ENCODE results near the gene LRRC14B. TPM values are rescaled to one million over a fixed set of nuclear protein-coding genes. Genes with fewer than 3 reads are reported as not detected.

The LRRC14B gene
- total RNA-seq, 1 experiment from 2014 or later = 0.48 TPM

DNA sequence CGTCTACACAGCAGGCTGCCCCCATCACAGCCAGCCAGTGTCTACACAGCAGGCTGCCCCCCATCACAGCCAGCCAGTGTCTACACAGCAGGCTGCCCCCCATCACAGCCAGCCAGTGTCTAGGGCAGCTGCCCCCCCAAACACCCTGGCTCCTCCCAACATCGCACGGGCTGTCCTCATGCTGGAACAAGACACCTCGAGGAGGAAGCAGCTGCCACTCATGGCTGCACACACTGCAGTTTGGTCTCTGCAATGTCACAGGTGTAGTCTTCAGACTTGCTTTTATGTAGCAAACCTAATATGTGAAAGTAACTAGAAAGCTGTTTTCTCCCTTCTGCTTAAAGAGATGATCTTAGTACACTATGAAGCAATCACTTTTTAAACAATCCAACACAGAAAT, 9.7 kb downstream of the LRRC14B start:
- Histone ChIP-seq H4K20me1 (ENCODE audit: insufficient read depth, low read depth, low read length) (peaks cover 14% of the 10 kb centered on the region; the same call in 1 of the 2 replicates), H3K9me2 (replicated peaks; ENCODE audit: insufficient read depth, low read length) (no peaks in the 10 kb centered on the region), H3K4me3 (ENCODE audit: low read length) (no peak overlapping the region), H2AFZ (ENCODE audit: low read length) (no peak overlapping the region), H3K4me1 (ENCODE audit: low read length) (peaks cover 23% of the 10 kb centered on the region), H3K9ac (ENCODE audit: low read length) (no peak overlapping the region), H3K36me3 (ENCODE audit: insufficient read depth, low read length) (peaks cover 12% of the 10 kb centered on the region; the same call in 1 of the 2 replicates), H3K4me2 (ENCODE audit: low read depth, low read length, poor library complexity, severe bottlenecking) (peak overlapping the region; percentile 46), H3K27me3 (ENCODE audit: low read length) (no peaks in the 10 kb centered on the region), H3K79me2 (ENCODE audit: low read length) (peaks cover 5% of the 10 kb centered on the region), H3K9me3 (ENCODE audit: low read length) (no peaks in the 10 kb centered on the region), H3K27ac (ENCODE audit: low read length) (peak overlapping the region; percentile 70)
- peak; percentile 72 for DNase-seq

DNA sequence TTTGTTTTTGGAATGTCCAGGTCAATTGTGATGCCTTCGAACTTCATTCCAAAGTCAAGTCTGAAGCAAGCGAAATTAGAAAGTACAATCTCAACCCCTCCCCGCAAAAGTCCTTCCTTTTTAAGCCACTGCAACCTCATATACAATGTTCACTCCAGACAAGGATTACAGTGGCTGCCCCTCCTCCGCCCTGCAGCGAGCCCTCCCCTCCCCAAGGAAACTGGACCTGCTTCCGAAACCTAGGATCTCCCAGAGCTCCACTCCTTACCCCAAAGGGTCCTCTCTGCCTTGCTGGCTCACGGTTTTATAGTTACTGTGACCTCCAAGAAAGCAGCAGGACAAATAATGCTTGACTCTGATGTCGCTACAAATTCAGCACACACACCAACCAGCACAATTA, 10.4 kb downstream of the LRRC14B start:
- H3K27ac ChIP-seq (ENCODE audit: low read length) = peak overlapping the region; percentile 70
- H3K79me2 ChIP-seq (ENCODE audit: low read length) = peaks cover 11% of the 10 kb centered on the region
- H3K4me1 ChIP-seq (ENCODE audit: low read length) = peaks cover 23% of the 10 kb centered on the region
- H3K9ac ChIP-seq (ENCODE audit: low read length) = no peak overlapping the region
- no peak overlapping the region for H2AFZ ChIP-seq (ENCODE audit: low read length)
- peak overlapping the region; percentile 46 for H3K4me2 ChIP-seq (ENCODE audit: low read depth, low read length, poor library complexity, severe bottlenecking)
- DNase-seq = no peak
- H4K20me1 ChIP-seq (ENCODE audit: insufficient read depth, low read depth, low read length) = peaks cover 14% of the 10 kb centered on the region; the same call in 1 of the 2 replicates
- H3K9me2 ChIP-seq (replicated peaks; ENCODE audit: insufficient read depth, low read length) = no peaks in the 10 kb centered on the region
- H3K36me3 ChIP-seq (ENCODE audit: insufficient read depth, low read length) = peaks cover 12% of the 10 kb centered on the region; the same call in 1 of the 2 replicates
- no peaks in the 10 kb centered on the region for H3K9me3 ChIP-seq (ENCODE audit: low read length)
- H3K27me3 ChIP-seq (ENCODE audit: low read length) = no peaks in the 10 kb centered on the region
- no peak overlapping the region for H3K4me3 ChIP-seq (ENCODE audit: low read length)

DNA sequence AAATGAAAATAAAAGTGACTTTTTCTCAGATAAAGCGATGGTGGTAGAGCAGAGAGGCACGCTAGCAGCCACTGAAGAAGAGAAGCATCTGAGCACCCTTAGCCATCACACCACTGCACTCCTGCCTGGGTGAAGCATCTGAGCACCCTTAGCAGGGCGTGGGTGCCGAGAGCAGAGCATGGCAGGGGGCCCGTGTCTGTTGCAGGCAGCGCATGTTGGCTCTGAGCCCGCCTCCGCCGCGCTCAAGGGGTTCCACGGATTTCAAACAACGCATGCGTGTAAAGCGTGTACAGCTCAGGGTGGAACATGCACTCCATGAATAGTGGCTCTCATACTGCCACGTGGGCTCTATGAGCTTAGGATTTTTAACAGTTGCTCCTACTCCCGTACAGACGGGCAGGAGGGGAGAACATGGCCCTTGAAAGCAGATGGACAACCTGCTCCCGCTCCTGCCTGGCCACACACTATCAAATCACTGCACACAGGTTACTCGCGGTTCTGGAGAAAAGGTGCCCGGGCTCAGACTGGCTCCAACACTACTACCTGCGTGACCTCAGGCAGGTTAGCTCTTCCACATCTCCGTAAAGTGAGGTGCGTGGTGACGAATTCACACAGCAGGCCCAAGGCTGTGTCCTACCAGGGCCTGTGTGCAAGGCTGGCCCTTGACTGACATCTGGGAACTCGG, 12.1 kb downstream of the LRRC14B start:
- Histone ChIP-seq H3K27ac (ENCODE audit: low read length) (no peak overlapping the region), H3K79me2 (ENCODE audit: low read length) (peaks cover 28% of the 10 kb centered on the region), H3K36me3 (ENCODE audit: insufficient read depth, low read length) (peaks cover 12% of the 10 kb centered on the region; the same call in 1 of the 2 replicates), H3K4me2 (ENCODE audit: low read depth, low read length, poor library complexity, severe bottlenecking) (no peak overlapping the region), H3K4me1 (ENCODE audit: low read length) (peaks cover 23% of the 10 kb centered on the region), H3K9me2 (replicated peaks; ENCODE audit: insufficient read depth, low read length) (no peaks in the 10 kb centered on the region), H2AFZ (ENCODE audit: low read length) (no peak overlapping the region), H3K9ac (ENCODE audit: low read length) (no peak overlapping the region), H3K9me3 (ENCODE audit: low read length) (no peaks in the 10 kb centered on the region), H3K27me3 (ENCODE audit: low read length) (no peaks in the 10 kb centered on the region), H3K4me3 (ENCODE audit: low read length) (no peak overlapping the region), H4K20me1 (ENCODE audit: insufficient read depth, low read depth, low read length) (peaks cover 10% of the 10 kb centered on the region; the same call in 1 of the 2 replicates)
- DNase-seq = no peak

DNA sequence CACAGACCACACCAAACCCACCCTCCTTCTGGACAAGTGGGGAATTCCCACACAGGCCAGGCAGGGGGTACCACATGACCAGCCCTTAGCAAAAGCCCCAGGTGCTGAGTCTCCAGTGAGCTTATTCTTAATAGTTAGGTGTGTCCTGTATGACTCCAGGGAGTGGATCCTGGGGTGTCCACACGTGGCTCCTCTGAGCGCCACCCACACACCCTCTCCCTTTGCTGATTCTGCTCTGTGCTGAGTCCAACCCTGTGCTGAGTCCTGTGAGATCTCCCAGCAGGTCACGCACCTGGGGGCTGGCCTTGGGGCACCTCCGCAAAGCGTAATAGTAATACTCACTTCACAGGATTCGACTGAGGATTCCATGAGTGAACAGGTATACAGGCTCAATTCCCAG, 12.7 kb downstream of the LRRC14B start:
- Histone ChIP-seq H4K20me1 (ENCODE audit: insufficient read depth, low read depth, low read length) (peaks cover 8% of the 10 kb centered on the region; the same call in 1 of the 2 replicates), H3K9ac (ENCODE audit: low read length) (no peak overlapping the region), H3K4me2 (ENCODE audit: low read depth, low read length, poor library complexity, severe bottlenecking) (no peak overlapping the region), H3K27ac (ENCODE audit: low read length) (no peak overlapping the region), H3K9me2 (replicated peaks; ENCODE audit: insufficient read depth, low read length) (no peaks in the 10 kb centered on the region), H2AFZ (ENCODE audit: low read length) (no peak overlapping the region), H3K36me3 (ENCODE audit: insufficient read depth, low read length) (peaks cover 12% of the 10 kb centered on the region; the same call in 1 of the 2 replicates), H3K79me2 (ENCODE audit: low read length) (peaks cover 34% of the 10 kb centered on the region), H3K4me1 (ENCODE audit: low read length) (peaks cover 23% of the 10 kb centered on the region), H3K9me3 (ENCODE audit: low read length) (no peaks in the 10 kb centered on the region), H3K27me3 (ENCODE audit: low read length) (no peaks in the 10 kb centered on the region), H3K4me3 (ENCODE audit: low read length) (no peak overlapping the region)
- no peak for DNase-seq

DNA sequence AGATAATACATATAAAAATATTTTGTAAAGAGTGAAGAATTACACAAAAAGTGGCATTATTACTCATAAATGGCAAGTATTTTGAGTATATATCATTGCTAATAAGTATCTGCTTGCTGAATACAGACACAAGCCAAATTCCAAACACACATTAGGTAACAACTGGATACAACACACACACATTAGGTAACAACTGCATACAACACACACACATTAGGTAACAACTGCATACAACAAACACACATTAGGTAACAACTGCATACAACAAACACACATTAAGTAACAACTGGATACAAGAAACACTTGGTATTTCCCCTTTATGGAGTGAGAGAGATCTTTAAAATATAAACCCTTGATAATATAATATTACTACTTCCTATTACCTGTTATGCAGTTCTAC, 13.2 kb downstream of the LRRC14B start:
- H2AFZ ChIP-seq (ENCODE audit: low read length) = no peak overlapping the region
- peaks cover 23% of the 10 kb centered on the region for H3K4me1 ChIP-seq (ENCODE audit: low read length)
- no peak for DNase-seq
- H3K27ac ChIP-seq (ENCODE audit: low read length) = no peak overlapping the region
- no peak overlapping the region for H3K4me2 ChIP-seq (ENCODE audit: low read depth, low read length, poor library complexity, severe bottlenecking)
- H4K20me1 ChIP-seq (ENCODE audit: insufficient read depth, low read depth, low read length) = peaks cover 8% of the 10 kb centered on the region; the same call in 1 of the 2 replicates
- no peaks in the 10 kb centered on the region for H3K27me3 ChIP-seq (ENCODE audit: low read length)
- H3K36me3 ChIP-seq (ENCODE audit: insufficient read depth, low read length) = peaks cover 12% of the 10 kb centered on the region; the same call in 1 of the 2 replicates
- no peak overlapping the region for H3K9ac ChIP-seq (ENCODE audit: low read length)
- no peak overlapping the region for H3K4me3 ChIP-seq (ENCODE audit: low read length)
- no peaks in the 10 kb centered on the region for H3K9me3 ChIP-seq (ENCODE audit: low read length)
- no peaks in the 10 kb centered on the region for H3K9me2 ChIP-seq (replicated peaks; ENCODE audit: insufficient read depth, low read length)
- peaks cover 34% of the 10 kb centered on the region for H3K79me2 ChIP-seq (ENCODE audit: low read length)

DNA sequence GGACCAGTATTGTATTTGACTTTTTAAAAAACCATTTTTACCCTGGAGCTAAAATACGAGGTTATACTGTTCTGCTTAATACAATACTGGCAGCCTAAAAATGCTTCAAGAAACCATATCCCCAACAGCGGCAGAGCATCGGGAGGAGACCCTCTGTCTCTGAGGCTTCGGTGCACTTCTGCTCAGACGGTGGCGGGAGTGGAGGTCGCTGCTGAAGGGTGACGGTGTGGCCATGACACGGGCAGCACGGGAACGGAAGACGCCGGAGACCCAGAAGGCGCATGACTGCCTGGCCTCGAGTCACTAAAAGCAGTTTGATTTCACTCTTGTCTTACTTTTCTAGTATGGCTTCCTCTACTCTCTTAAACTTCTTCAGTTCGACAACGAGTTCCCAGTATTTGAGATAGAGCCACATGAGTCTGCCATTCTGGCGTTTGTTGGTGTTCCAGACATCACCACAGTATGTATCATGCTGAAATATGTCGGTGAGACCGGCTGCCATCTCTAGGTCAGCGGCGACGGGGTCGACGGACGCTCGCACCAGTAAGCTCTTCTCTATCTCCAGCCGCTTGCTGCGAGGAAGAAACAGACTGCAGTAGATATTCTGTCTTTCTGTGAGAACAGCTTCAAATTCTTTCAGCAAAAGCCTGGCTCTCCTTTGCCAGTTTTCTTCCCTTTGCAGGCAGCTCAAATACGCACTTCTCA, 13.8 kb downstream of the LRRC14B start:
- Histone ChIP-seq H3K4me2 (ENCODE audit: low read depth, low read length, poor library complexity, severe bottlenecking) (no peak overlapping the region), H3K9me3 (ENCODE audit: low read length) (no peaks in the 10 kb centered on the region), H3K9me2 (replicated peaks; ENCODE audit: insufficient read depth, low read length) (no peaks in the 10 kb centered on the region), H3K4me1 (ENCODE audit: low read length) (peaks cover 23% of the 10 kb centered on the region), H3K79me2 (ENCODE audit: low read length) (peaks cover 40% of the 10 kb centered on the region), H3K27me3 (ENCODE audit: low read length) (no peaks in the 10 kb centered on the region), H2AFZ (ENCODE audit: low read length) (no peak overlapping the region), H3K9ac (ENCODE audit: low read length) (no peak overlapping the region), H3K4me3 (ENCODE audit: low read length) (no peak overlapping the region), H3K36me3 (ENCODE audit: insufficient read depth, low read length) (peaks cover 12% of the 10 kb centered on the region; the same call in 1 of the 2 replicates), H4K20me1 (ENCODE audit: insufficient read depth, low read depth, low read length) (peaks cover 13% of the 10 kb centered on the region; the same call in 1 of the 2 replicates), H3K27ac (ENCODE audit: low read length) (no peak overlapping the region)
- DNase-seq = no peak

DNA sequence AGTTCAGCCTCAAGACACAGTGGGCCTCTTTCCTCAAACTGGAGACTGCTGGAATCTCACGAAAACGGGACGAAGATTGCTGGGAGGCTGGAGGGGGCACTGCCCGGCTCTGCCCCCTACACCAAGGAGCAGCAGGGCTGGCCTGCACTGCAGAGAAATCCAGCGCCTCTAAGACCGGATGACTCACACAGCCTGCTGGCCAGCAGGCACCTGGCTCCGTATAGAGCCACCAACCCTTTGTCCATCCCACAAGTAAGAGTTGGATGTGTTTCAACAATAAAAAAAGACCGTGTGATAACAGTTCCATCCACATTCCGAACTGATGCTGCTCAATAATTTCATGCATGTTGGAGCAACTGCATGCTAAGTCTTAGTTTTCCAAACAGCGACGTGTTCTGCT, 15.1 kb downstream of the LRRC14B start:
- Histone ChIP-seq H3K79me2 (ENCODE audit: low read length) (peaks cover 44% of the 10 kb centered on the region), H3K4me3 (ENCODE audit: low read length) (no peak overlapping the region), H3K4me2 (ENCODE audit: low read depth, low read length, poor library complexity, severe bottlenecking) (no peak overlapping the region), H4K20me1 (ENCODE audit: insufficient read depth, low read depth, low read length) (peaks cover 11% of the 10 kb centered on the region; the same call in 1 of the 2 replicates), H3K36me3 (ENCODE audit: insufficient read depth, low read length) (peaks cover 12% of the 10 kb centered on the region; the same call in 1 of the 2 replicates), H3K9me2 (replicated peaks; ENCODE audit: insufficient read depth, low read length) (no peaks in the 10 kb centered on the region), H3K27me3 (ENCODE audit: low read length) (no peaks in the 10 kb centered on the region), H3K4me1 (ENCODE audit: low read length) (peaks cover 14% of the 10 kb centered on the region), H2AFZ (ENCODE audit: low read length) (no peak overlapping the region), H3K27ac (ENCODE audit: low read length) (no peak overlapping the region), H3K9me3 (ENCODE audit: low read length) (no peaks in the 10 kb centered on the region), H3K9ac (ENCODE audit: low read length) (no peak overlapping the region)
- no peak for DNase-seq

DNA sequence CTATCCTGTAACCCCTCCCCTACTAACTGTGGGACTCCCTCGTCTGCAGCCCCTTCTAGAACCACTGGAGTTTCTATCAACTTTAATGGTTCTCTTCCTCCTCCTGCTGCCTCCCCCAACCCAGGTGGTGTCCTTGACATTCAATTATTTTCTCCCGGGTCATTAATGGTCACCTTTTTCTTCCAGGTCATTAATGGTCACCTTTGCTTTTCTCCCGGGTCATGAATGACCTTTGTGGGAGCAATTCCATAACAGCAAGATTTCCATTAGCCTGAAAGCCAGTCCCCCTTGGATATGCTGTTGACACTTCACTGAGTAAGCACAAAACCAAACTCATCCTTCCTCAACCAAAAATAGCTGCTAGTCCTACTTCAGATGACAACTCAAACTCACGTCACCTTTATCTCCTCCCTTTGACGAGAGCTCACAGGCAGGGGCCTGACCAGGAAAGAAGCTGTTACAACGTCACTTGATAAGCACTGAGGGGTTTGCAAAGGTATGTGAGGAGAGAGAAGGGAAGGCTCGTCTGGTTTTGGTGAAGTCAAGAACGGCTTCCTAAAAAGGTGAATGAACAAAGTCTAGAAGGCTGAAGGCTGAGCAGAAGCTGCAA, 15.7 kb downstream of the LRRC14B start:
- no peaks in the 10 kb centered on the region for H3K27me3 ChIP-seq (ENCODE audit: low read length)
- peaks cover 11% of the 10 kb centered on the region; the same call in 1 of the 2 replicates for H4K20me1 ChIP-seq (ENCODE audit: insufficient read depth, low read depth, low read length)
- no peak overlapping the region for H3K9ac ChIP-seq (ENCODE audit: low read length)
- H3K4me1 ChIP-seq (ENCODE audit: low read length) = peaks cover 8% of the 10 kb centered on the region
- H3K27ac ChIP-seq (ENCODE audit: low read length) = no peak overlapping the region
- H3K36me3 ChIP-seq (ENCODE audit: insufficient read depth, low read length) = peaks cover 12% of the 10 kb centered on the region; the same call in 1 of the 2 replicates
- no peak overlapping the region for H3K4me2 ChIP-seq (ENCODE audit: low read depth, low read length, poor library complexity, severe bottlenecking)
- H3K9me3 ChIP-seq (ENCODE audit: low read length) = no peaks in the 10 kb centered on the region
- H3K4me3 ChIP-seq (ENCODE audit: low read length) = no peak overlapping the region
- H2AFZ ChIP-seq (ENCODE audit: low read length) = no peak overlapping the region
- peaks cover 44% of the 10 kb centered on the region for H3K79me2 ChIP-seq (ENCODE audit: low read length)
- no peaks in the 10 kb centered on the region for H3K9me2 ChIP-seq (replicated peaks; ENCODE audit: insufficient read depth, low read length)
- no peak for DNase-seq
